Right cardiac atrium (tissue), 5 donors: Measurements from ENCODE around the gene TGFA. TPM values are rescaled to one million over a fixed set of nuclear protein-coding genes. Genes with fewer than 3 reads are reported as not detected.

Experiments used
- ATAC-seq, 2 donors: fragments of 200-7000 bp; cut with Tn5 transposase; one replicate each; pipeline versions ENCODE4 v1.8.0 to v1.9.1; 2020; ENCODE audit warnings: moderate library complexity in 2 of 2, mild to moderate bottlenecking in 1 of 2
- DNase-seq, 3 donors: peaks; one replicate each; pipeline ENCODE4 v3.0.0-alpha.2; 2020
- H3K27ac ChIP-seq: one replicate; pipeline ENCODE4 v1.5.1; 2013; ENCODE audit warnings: mild to moderate bottlenecking, low read length, control low read depth, moderate library complexity
- H3K27me3 ChIP-seq: one replicate; pipeline ENCODE4 v1.6.1; 2013; ENCODE audit not compliant: control insufficient read depth, insufficient read depth
- H3K4me1 ChIP-seq: one replicate; pipeline ENCODE4 v1.6.1; 2013; ENCODE audit warnings: low read length; ENCODE audit not compliant: control insufficient read depth, insufficient read depth
- H3K4me3 ChIP-seq: one replicate; pipeline ENCODE4 v1.5.1; 2013; ENCODE audit warnings: low read length, control low read depth
- H3K9me3 ChIP-seq: one replicate; pipeline ENCODE4 v1.6.1; 2013; ENCODE audit warnings: low read length; ENCODE audit not compliant: control insufficient read depth
- WGBS: extraction: QIAGEN DNeasy Blood & Tissue Kit; methylation state at CpG from one replicate; pipeline ENCODE4 v1.1.7; 2013; 5-methylcytosine and 5-hydroxymethylcytosine counted together
- intact Hi-C, 4 donors: fragments of 100-400 bp; cut with DNase I; formaldehyde crosslinking; loops; one replicate each; pipeline versions ENCODE4 v1.11.0 to v1.14.0; 2022 to 2023
- polyA plus RNA-seq: library from polyadenylated mRNA; stranded (reverse); fragments of 200-250 nt; gene quantifications from one replicate; pipeline ENCODE4 v1.2.3, GENCODE V29; 2013
- total RNA-seq, 4 donors: library from RNA; stranded (reverse); fragmentation: NEBNext Ultra II Directional; extraction: Animal tissue kit (Norgen Biotek cat#: 25700); gene quantifications; one replicate each; pipeline ENCODE4 v1.2.1, GENCODE V29; 2021
- donor health status: healthy with polysubstance abuse.
- donor health status: DM: no; HTN: yes; CAD: no.
- donor health status: DM: no; HTN: no; CAD: no.
- donor health status: DM: no; HTN: yes; CAD: no; lungs with severe emphysema.
- donor health status: DM: yes; HTN: yes; CAD: no.

TGFA gene
- total and polyA plus RNA-seq, 5 donors: 0.47 to 0.96 (median 0.59) TPM

DNA sequence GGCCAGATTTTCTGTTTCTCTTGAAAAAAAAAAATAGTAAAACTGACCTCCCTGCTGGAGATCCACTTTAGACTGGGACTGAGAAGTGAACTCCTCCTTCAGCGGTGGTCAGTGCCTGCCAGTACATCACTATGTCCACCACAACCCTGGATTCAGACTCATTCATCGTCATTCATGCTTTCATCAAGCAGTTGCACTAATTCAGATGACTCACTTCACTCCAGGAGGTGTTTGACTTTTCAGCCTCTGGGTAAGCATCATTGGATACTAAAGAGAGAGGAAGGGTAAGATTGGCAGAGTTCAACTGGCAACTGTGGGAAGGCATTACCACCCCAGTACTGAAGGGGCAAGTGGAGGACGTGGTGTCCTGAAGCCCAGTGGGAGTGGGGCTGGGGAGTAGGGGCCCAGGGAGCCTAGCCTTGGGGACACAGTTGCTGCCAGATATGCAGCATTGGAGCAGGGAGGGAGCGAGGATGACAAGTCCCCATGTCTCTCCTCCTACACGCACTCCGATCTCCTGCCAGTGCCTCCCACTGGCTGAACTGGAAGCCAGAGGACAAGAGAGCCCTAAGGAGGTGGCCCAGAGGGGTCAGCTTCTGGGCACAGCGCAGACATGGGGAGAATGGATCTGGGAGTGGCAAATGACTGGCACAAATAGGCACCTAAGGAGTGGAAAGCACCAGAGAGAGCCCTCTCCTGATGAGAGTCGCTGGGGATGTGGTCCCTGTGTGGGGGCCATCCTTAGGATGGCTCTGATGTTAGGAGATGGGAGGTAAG is 111.1 kb downstream of the TGFA start:
- intact Hi-C loops: no loop called here
- WGBS: 90% methylated on average over 8 of the region's 8 CpGs
- no peaks in the 10 kb centered on the region for H3K4me1 ChIP-seq
- H3K4me3 ChIP-seq: no peak overlapping the region
- no peaks in the 10 kb centered on the region for H3K9me3 ChIP-seq
- H3K27ac ChIP-seq: no peak overlapping the region
- ATAC-seq (peak in 1 of 2 donors; percentile 16), DNase-seq (no peak)
- H3K27me3 ChIP-seq: no peaks in the 10 kb centered on the region

DNA sequence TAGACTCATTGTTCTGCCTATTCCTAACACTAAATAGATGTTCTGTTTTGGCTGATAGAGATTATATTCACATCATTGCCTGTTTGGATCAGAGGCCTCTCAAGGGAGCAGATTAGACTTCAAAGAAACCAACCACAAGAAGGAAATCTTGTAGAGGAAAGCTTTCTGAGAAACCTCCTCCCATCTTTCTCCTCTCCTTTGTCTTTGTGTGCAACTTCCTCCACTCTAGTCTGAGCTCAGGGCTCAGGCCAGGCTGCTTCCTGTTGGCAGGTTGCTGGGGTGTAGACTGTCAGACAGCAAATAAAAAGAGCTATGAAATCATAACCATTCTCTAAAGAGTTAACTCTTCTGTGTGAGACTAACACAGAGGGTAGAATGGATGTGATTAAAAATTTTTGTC is 113.0 kb downstream of the TGFA start:
- Histone ChIP-seq H3K27me3 (no peaks in the 10 kb centered on the region), H3K9me3 (no peaks in the 10 kb centered on the region), H3K4me1 (no peaks in the 10 kb centered on the region), H3K4me3 (no peak overlapping the region), H3K27ac (no peak overlapping the region)
- no peak for ATAC-seq
- no peak for DNase-seq
- intact Hi-C loops: no loop called here

DNA sequence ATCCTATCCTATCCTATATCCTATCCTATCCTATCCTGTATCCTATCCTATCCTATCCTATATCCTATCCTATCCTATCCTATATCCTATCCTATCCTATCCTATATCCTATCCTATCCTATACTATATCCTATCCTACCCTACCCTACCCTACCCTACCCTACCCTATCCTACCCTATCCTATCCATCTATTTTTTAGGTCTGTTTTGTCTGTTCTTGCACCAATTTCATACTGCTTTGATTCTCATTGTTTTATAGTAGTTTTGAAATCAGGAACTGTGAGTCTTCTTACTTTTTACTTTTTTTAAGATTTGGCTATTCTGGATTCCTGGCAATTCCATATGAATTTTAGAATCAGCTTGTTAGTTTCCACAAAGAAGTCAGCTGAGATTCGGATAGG is 118.5 kb downstream of the TGFA start:
- Histone ChIP-seq H3K27me3 (no peaks in the 10 kb centered on the region), H3K4me3 (no peak overlapping the region), H3K9me3 (no peaks in the 10 kb centered on the region), H3K27ac (no peak overlapping the region), H3K4me1 (no peaks in the 10 kb centered on the region)
- DNase-seq (no peak), ATAC-seq (no peak)
- intact Hi-C loops: no loop called here
- WGBS: 68% methylated on average over 1 of the region's 1 CpG

DNA sequence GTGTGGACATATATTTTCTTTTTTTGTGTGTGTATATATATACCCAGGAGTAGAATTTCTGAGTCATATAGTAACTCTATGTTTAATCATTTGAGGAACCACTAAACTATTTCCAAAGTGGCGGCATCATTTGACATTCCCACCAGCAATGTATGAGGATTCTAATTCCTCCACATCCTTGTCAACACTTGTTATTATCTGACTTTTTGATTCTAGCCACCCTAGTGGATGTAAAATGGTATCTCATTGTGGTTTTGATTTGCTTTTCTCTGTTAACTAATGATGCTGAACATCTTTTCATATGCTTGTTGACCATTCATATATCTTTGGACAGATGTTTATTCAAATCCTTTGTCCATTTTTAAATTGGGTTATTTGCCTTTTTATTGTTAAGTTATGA is 120.3 kb downstream of the TGFA start:
- 85% methylated on average over 1 of the region's 1 CpG for WGBS
- Histone ChIP-seq H3K27ac (no peak overlapping the region), H3K27me3 (no peaks in the 10 kb centered on the region), H3K4me3 (no peak overlapping the region), H3K9me3 (no peaks in the 10 kb centered on the region), H3K4me1 (no peaks in the 10 kb centered on the region)
- intact Hi-C loops: no loop called here
- ATAC-seq: no peak
- no peak for DNase-seq

DNA sequence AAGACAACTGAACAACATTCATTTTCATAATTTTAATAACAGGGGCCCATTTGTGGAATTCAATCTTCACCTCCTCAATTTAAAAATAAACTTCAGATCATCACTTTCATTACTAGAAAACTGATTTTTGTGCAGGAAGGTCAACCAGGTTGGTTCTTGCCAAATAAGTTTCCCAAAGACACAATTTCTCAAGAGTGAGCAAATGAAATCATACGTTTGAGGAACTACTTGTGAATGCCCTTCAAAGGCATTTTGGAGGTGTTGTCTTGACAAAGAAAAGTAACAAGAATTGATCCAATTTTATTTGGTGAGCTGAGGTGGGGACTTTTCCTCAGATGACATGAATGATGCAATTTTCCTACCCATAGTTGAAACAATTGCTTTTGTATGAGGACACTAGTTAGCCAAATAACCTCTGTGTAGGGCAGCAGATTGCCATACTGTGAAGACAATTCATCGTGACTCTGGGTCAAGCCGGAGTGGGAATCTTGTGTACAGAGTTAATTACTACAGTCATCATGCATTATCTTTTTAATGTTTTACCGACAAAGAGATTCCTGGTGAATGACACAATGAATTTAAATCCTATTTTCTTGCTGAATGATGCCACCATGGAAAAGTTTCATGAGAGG is 121.8 kb downstream of the TGFA start:
- 70% methylated on average over 4 of the region's 4 CpGs for WGBS
- H3K4me1 ChIP-seq: no peaks in the 10 kb centered on the region
- H3K27me3 ChIP-seq: no peaks in the 10 kb centered on the region
- no peak for ATAC-seq
- intact Hi-C loops: no loop called here
- H3K9me3 ChIP-seq: no peaks in the 10 kb centered on the region
- H3K4me3 ChIP-seq: no peak overlapping the region
- H3K27ac ChIP-seq: no peak overlapping the region
- DNase-seq: no peak

DNA sequence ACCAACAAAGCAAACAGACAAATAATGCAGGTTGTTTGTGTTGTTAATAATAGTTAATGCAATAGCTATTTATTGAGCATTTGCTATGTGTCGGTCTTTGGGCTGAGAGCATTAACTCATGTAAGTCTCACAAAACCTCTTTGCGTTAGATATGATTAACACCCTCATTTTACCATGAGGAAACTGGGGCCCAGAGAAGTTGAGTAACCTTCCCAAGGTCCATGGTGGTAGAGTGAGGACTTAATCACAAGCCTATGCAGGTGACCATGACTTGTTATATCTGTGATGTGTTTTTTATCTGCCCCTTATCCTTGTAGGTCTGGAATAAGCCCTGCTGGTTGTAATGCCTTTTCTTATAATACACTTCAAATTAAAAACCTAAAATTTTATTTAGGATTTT is 127.3 kb downstream of the TGFA start:
- no peaks in the 10 kb centered on the region for H3K9me3 ChIP-seq
- no peak for DNase-seq
- no peaks in the 10 kb centered on the region for H3K4me1 ChIP-seq
- no peak overlapping the region for H3K27ac ChIP-seq
- H3K27me3 ChIP-seq: peaks cover 2% of the 10 kb centered on the region
- ATAC-seq: no peak
- WGBS: 93% methylated on average over 2 of the region's 2 CpGs
- intact Hi-C loops: no loop called here
- no peak overlapping the region for H3K4me3 ChIP-seq

DNA sequence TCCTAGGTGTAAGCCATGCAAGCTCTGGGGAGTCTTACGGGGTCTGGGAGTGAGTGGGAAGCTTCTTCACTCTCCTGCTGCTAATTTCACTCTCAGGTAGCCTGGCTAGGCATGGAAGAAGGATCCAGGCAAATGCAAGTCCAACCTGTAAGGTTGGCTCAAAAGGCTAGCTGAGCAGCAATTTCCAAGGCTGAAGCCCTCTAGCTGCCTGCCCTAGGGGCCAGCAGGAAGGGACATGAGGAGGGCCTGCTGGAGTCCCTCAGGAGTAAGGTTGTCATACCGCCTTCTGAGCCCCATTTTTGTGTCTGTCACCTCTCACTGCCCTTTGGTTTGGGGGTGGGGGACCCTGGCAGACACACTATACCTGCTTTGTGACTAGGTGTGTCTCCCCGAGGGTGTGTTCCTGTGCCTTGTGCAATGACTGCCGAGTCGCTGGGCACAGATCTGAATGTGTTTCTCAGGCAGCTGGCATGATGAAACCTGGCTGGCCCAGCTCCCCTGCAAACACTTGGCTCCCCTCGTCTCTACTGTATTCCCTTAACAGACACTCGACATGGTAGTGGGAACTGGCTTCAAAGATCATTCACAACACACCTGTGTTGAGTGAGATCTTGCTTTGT is 127.8 kb downstream of the TGFA start:
- ATAC-seq (no peak), DNase-seq (peak in 1 of 3 donors; percentile 26)
- H3K27ac ChIP-seq: no peak overlapping the region
- peaks cover 2% of the 10 kb centered on the region for H3K27me3 ChIP-seq
- H3K4me3 ChIP-seq: no peak overlapping the region
- 76% methylated on average over 7 of the region's 7 CpGs for WGBS
- intact Hi-C loops: no loop called here
- no peaks in the 10 kb centered on the region for H3K4me1 ChIP-seq
- H3K9me3 ChIP-seq: no peaks in the 10 kb centered on the region

DNA sequence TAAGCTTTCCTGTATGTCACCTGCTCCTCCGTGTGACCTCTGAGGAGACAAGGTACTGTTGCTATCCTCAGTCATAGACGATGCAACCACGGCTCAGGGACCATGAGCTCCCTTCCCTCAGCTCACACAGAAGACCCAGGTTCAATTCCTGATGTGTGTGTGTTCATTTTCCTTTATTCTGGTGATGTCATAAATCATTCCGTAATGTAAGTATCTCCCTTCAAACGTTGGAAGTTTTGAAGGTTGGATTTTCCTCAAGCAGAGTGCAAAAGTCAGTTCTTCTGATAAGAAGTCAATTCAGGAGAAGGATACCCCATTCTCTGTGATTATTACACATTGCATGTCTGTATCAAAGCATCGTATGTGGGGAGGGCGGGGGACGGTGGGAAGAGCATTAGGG is 132.9 kb downstream of the TGFA start:
- 70% methylated on average over 8 of the region's 8 CpGs for WGBS
- DNase-seq (no peak), ATAC-seq (no peak)
- Histone ChIP-seq H3K4me1 (no peaks in the 10 kb centered on the region), H3K9me3 (no peaks in the 10 kb centered on the region), H3K27ac (no peak overlapping the region), H3K27me3 (peaks cover 2% of the 10 kb centered on the region), H3K4me3 (no peak overlapping the region)
- intact Hi-C loops: no loop called here

DNA sequence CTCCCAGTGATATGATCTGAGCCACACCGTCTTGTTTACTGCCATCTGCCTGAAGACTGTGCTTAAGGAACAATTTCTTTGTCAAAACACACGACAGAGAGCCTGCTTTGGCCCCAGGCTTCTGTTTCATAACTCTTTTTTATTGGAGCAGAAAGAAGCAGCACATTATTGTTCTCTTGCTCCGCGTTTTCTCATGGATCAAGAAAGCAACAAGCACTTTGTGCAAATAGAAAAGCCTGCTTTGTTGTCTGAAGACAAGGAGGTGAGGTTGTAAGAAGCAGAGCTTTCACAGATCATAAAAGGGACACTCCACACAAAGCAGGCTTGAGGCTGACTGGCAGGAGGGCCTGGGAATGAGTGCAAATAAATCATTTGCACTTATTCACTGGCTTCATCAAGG is 133.5 kb downstream of the TGFA start:
- intact Hi-C loops: no loop called here
- ATAC-seq (no peak), DNase-seq (no peak)
- H3K4me3 ChIP-seq: no peak overlapping the region
- no peaks in the 10 kb centered on the region for H3K9me3 ChIP-seq
- H3K4me1 ChIP-seq: no peaks in the 10 kb centered on the region
- peaks cover 2% of the 10 kb centered on the region for H3K27me3 ChIP-seq
- H3K27ac ChIP-seq: no peak overlapping the region
- 71% methylated on average over 4 of the region's 4 CpGs for WGBS

DNA sequence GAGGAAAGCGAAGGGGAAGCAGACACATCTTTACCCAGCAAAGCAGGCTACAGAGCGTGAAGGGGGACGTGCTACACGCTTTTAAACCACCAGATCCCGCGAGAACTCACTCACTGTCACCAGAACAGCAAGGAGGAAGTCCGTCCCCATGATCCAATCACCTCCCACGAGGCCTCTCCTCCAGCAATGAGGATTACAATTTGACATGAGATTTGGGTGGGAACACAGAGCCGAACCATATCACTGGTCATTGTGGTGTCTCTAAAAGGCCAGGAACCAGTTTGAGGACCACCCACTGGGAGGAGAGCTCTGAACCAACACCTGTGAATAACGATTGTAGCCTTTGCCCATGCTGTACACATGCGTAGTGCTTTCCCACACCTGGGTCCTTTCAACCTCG is 135.1 kb downstream of the TGFA start:
- ATAC-seq (no peak), DNase-seq (no peak)
- Histone ChIP-seq H3K4me1 (no peaks in the 10 kb centered on the region), H3K9me3 (no peaks in the 10 kb centered on the region), H3K27me3 (no peaks in the 10 kb centered on the region), H3K4me3 (no peak overlapping the region), H3K27ac (no peak overlapping the region)
- 83% methylated on average over 12 of the region's 12 CpGs for WGBS
- intact Hi-C loops: no loop called here

DNA sequence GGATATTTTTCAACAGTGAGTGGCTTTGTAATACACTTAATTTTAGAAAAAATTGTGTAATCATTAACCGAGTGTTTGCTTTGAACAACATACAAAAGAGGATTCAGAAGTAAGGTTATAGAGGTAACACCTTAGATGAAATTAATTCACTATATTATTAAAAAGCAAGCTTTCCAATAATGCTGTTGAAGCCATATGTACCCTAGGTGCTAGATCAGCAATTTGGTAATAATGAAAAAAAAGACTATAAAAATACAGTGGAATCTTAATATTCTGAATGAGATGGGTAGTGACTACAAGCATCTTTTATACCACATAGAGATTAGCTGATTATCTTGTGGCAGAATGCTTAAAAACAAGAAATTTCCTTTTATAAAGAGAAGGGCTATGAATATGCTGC is 136.6 kb downstream of the TGFA start:
- intact Hi-C loops: no loop called here
- Histone ChIP-seq H3K4me3 (no peak overlapping the region), H3K27ac (no peak overlapping the region), H3K4me1 (no peaks in the 10 kb centered on the region), H3K27me3 (no peaks in the 10 kb centered on the region), H3K9me3 (no peaks in the 10 kb centered on the region)
- ATAC-seq (no peak), DNase-seq (no peak)
- WGBS: 85% methylated on average over 1 of the region's 1 CpG
